GM19324 (cell line): Measurements from ENCODE around the gene AFM.

Source experiments
- ATAC-seq: cut with Tn5 transposase; IDR thresholded peaks from one replicate; pipeline ENCODE4 v1.9.1; 2021; ENCODE audit warnings: mild to moderate bottlenecking, moderate library complexity; ENCODE audit not compliant: unreplicated experiment, low FRiP score

Gene AFM

GRCh38 chr4:73448448-73449203 lies 32.9 kb upstream of the AFM start:
- no peak for ATAC-seq

- ATAC-seq, result no peak
Measured at GRCh38 chr4:73450398-73451004, 31.0 kb upstream of the AFM start.

- no peak for ATAC-seq
Measured at GRCh38 chr4:73451404-73451803, 30.1 kb upstream of the AFM start.

- ATAC-seq, result no peak
Measured at GRCh38 chr4:73451981-73452747, 29.4 kb upstream of the AFM start.

- no peak for ATAC-seq
Measured at GRCh38 chr4:73452953-73453700, 28.4 kb upstream of the AFM start.

GRCh38 chr4:73453701-73454005 lies 27.9 kb upstream of the AFM start:
- no peak for ATAC-seq

GRCh38 chr4:73454920-73455319 lies 26.6 kb upstream of the AFM start:
- no peak for ATAC-seq

- no peak for ATAC-seq
Measured at GRCh38 chr4:73456177-73457022, 25.1 kb upstream of the AFM start.

GRCh38 chr4:73458184-73459047 lies 23.1 kb upstream of the AFM start:
- no peak for ATAC-seq

- no peak for ATAC-seq
Measured at GRCh38 chr4:73459048-73459421, 22.5 kb upstream of the AFM start.

- ATAC-seq, result no peak
Measured at GRCh38 chr4:73460913-73461522, 20.5 kb upstream of the AFM start.

GRCh38 chr4:73468170-73468569 lies 13.4 kb upstream of the AFM start:
- ATAC-seq, result no peak

- no peak for ATAC-seq
Measured at GRCh38 chr4:73470728-73471127, 10.8 kb upstream of the AFM start.

- no peak for ATAC-seq
Measured at GRCh38 chr4:73477176-73477575, 4.4 kb upstream of the AFM start.

GRCh38 chr4:73479323-73479722 lies 2.2 kb upstream of the AFM start:
- ATAC-seq, result no peak

- ATAC-seq, result no peak
Measured at GRCh38 chr4:73485085-73485484, 3.5 kb downstream of the AFM start.

- no peak for ATAC-seq
Measured at GRCh38 chr4:73485596-73485995, 4.1 kb downstream of the AFM start.

GRCh38 chr4:73486497-73486896 lies 5.0 kb downstream of the AFM start:
- ATAC-seq, result no peak

GRCh38 chr4:73487233-73487632 lies 5.7 kb downstream of the AFM start:
- no peak for ATAC-seq
